Measurements from ENCODE around the gene LHFPL3. TPM values are rescaled to one million over a fixed set of nuclear protein-coding genes. Genes with fewer than 3 reads are reported as not detected.

The LHFPL3 gene
- polyA plus RNA-seq, 1 experiment, result not detected

GRCh38 chr7:104794589-104794988, 466.2 kb downstream of the LHFPL3 start:
- no peak for TF ChIP-seq CTCF (IDR thresholded peaks at IDR 0.05; ENCODE audit: insufficient read depth, low read depth, low read length)
- POLR2A ChIA-PET, result no interaction called here
- no peaks in the 10 kb centered on the region for H3K27me3 ChIP-seq (ENCODE audit: control insufficient read depth, insufficient read depth, low read length)
- H3K36me3 ChIP-seq (ENCODE audit: control insufficient read depth, insufficient read depth, low read length), result no peaks in the 10 kb centered on the region
- H3K4me3 ChIP-seq (ENCODE audit: low read depth, low read length), result no peak overlapping the region
- no peak for DNase-seq (ENCODE audit: low read depth)
- CTCF ChIA-PET, result no interaction called here

GRCh38 chr7:104795086-104795485, 466.7 kb downstream of the LHFPL3 start:
- H3K36me3 ChIP-seq (ENCODE audit: control insufficient read depth, insufficient read depth, low read length), result no peaks in the 10 kb centered on the region
- TF ChIP-seq CTCF (IDR thresholded peaks at IDR 0.05; ENCODE audit: insufficient read depth, low read depth, low read length), result no peak
- CTCF ChIA-PET, result no interaction called here
- no peak overlapping the region for H3K4me3 ChIP-seq (ENCODE audit: low read depth, low read length)
- POLR2A ChIA-PET, result no interaction called here
- DNase-seq (ENCODE audit: low read depth), result no peak
- no peaks in the 10 kb centered on the region for H3K27me3 ChIP-seq (ENCODE audit: control insufficient read depth, insufficient read depth, low read length)

- Histone ChIP-seq H3K27me3 (ENCODE audit: control insufficient read depth, insufficient read depth, low read length) (no peaks in the 10 kb centered on the region), H3K4me3 (ENCODE audit: low read depth, low read length) (no peak overlapping the region), H3K36me3 (ENCODE audit: control insufficient read depth, insufficient read depth, low read length) (no peaks in the 10 kb centered on the region)
- no peak for TF ChIP-seq CTCF (IDR thresholded peaks at IDR 0.05; ENCODE audit: insufficient read depth, low read depth, low read length)
- CTCF ChIA-PET, result no interaction called here
- POLR2A ChIA-PET, result no interaction called here
- no peak for DNase-seq (ENCODE audit: low read depth)
These were observed 467.4 kb downstream of the LHFPL3 start for GRCh38 chr7:104795616-104796398.

- ChIA-PET POLR2A (no interaction called here), CTCF (interaction anchor here (1.3 kb wide), 1 partner anchor 48 kb away, joined by 3 read pairs; no protein-coding TSS in a partner anchor)
- no peak overlapping the region for H3K4me3 ChIP-seq (ENCODE audit: low read depth, low read length)
These were observed 471.9 kb downstream of the LHFPL3 start for GRCh38 chr7:104800307-104800706.

GRCh38 chr7:104801022-104801421, 472.6 kb downstream of the LHFPL3 start:
- no peak for DNase-seq (ENCODE audit: low read depth)
- TF ChIP-seq CTCF (IDR thresholded peaks at IDR 0.05; ENCODE audit: insufficient read depth, low read depth, low read length), result no peak
- POLR2A ChIA-PET, result no interaction called here
- Histone ChIP-seq H3K27me3 (ENCODE audit: control insufficient read depth, insufficient read depth, low read length) (no peaks in the 10 kb centered on the region), H3K36me3 (ENCODE audit: control insufficient read depth, insufficient read depth, low read length) (no peaks in the 10 kb centered on the region), H3K4me3 (ENCODE audit: low read depth, low read length) (no peak overlapping the region)
- CTCF ChIA-PET, result interaction anchor here (1.3 kb wide), 1 partner anchor 47 kb away, joined by 3 read pairs; no protein-coding TSS in a partner anchor

More at GRCh38 chr7:104800307-104800706, 471.9 kb downstream of the LHFPL3 start:
- Histone ChIP-seq H3K36me3 (ENCODE audit: control insufficient read depth, insufficient read depth, low read length) (no peaks in the 10 kb centered on the region), H3K27me3 (ENCODE audit: control insufficient read depth, insufficient read depth, low read length) (no peaks in the 10 kb centered on the region)
- no peak for TF ChIP-seq CTCF (IDR thresholded peaks at IDR 0.05; ENCODE audit: insufficient read depth, low read depth, low read length)
- DNase-seq (ENCODE audit: low read depth), result no peak
